GM23338 (cell line): ENCODE measurements around the gene GNG12. TPM values are rescaled to one million over a fixed set of nuclear protein-coding genes. Genes with fewer than 3 reads are reported as not detected.

Source experiments
- ATAC-seq: fragments of 200-7000 bp; cut with Tn5 transposase; 3 replicates; pipeline ENCODE4 v1.9.1; 2020
- DNase-seq: peaks from one replicate; pipeline ENCODE4 v3.0.0-alpha.2; 2015; ENCODE audit warnings: low spot score
- H2AFZ ChIP-seq: fragments of 200-600 bp; sonication (generic); 2 replicates; pipeline ENCODE4 v1.8.0; 2016; ENCODE audit warnings: antibody characterized with exemption, mild to moderate bottlenecking, moderate library complexity
- H3F3A ChIP-seq: fragments of 200-600 bp; sonication (generic); replicated peaks from 2 replicates; pipeline ENCODE4 v1.8.0; 2017; ENCODE audit warnings: antibody characterized with exemption, mixed run types, low read depth
- H3K27ac ChIP-seq: fragments of 200-600 bp; sonication (generic); 2 replicates; pipeline ENCODE4 v1.6.1; 2016; ENCODE audit warnings: low read depth
- H3K27me3 ChIP-seq: fragments of 200-600 bp; sonication (generic); 2 replicates; pipeline ENCODE4 v1.8.0; 2016; ENCODE audit warnings: mild to moderate bottlenecking, mixed run types, moderate library complexity; ENCODE audit not compliant: insufficient read depth
- H3K36me3 ChIP-seq: fragments of 200-600 bp; sonication (generic); 2 replicates; pipeline ENCODE4 v1.8.0; 2016; ENCODE audit warnings: mild to moderate bottlenecking; ENCODE audit not compliant: insufficient read depth
- H3K4me1 ChIP-seq: fragments of 200-600 bp; sonication (generic); 2 replicates; pipeline ENCODE4 v1.8.0; 2016; ENCODE audit warnings: mild to moderate bottlenecking, moderate library complexity; ENCODE audit not compliant: insufficient read depth
- H3K4me2 ChIP-seq: fragments of 200-600 bp; sonication (generic); 2 replicates; pipeline ENCODE4 v1.7.1; 2017; ENCODE audit warnings: mixed run types
- H3K4me3 ChIP-seq: fragments of 200-600 bp; sonication (generic); 2 replicates; pipeline ENCODE4 v1.6.1; 2016; ENCODE audit warnings: mixed run types
- H3K79me2 ChIP-seq: fragments of 200-600 bp; sonication (generic); replicated peaks from 2 replicates; pipeline ENCODE4 v1.8.0; 2017; ENCODE audit warnings: mild to moderate bottlenecking; ENCODE audit not compliant: insufficient read depth
- H3K9me2 ChIP-seq: fragments of 200-600 bp; sonication (generic); 2 replicates; pipeline ENCODE4 v1.8.0; 2017; ENCODE audit not compliant: insufficient read depth
- H4K20me1 ChIP-seq: fragments of 200-600 bp; sonication (generic); replicated peaks from 2 replicates; pipeline ENCODE4 v1.8.0; 2017; ENCODE audit warnings: mild to moderate bottlenecking; ENCODE audit not compliant: insufficient read depth
- H3K27ac Mint-ChIP-seq: 2 replicates; pipeline ENCODE4 v1.8.0; 2020; ENCODE audit warnings: inconsistent platforms, mild to moderate bottlenecking, moderate library complexity, mixed read lengths
- H3K27me3 Mint-ChIP-seq: 3 replicates; pipeline ENCODE4 v1.8.0; 2022; ENCODE audit warnings: low read depth, mild to moderate bottlenecking, moderate library complexity, mixed read lengths, inconsistent platforms; ENCODE audit not compliant: insufficient read depth, poor library complexity
- H3K36me3 Mint-ChIP-seq: 3 replicates; pipeline ENCODE4 v1.8.0; 2021; ENCODE audit warnings: low read depth, mild to moderate bottlenecking, inconsistent platforms, moderate library complexity, mixed read lengths
- H3K4me1 Mint-ChIP-seq: 3 replicates; pipeline ENCODE4 v1.8.0; 2020; ENCODE audit warnings: mild to moderate bottlenecking, inconsistent platforms, mixed read lengths
- H3K4me3 Mint-ChIP-seq: 3 replicates; pipeline ENCODE4 v1.8.0; 2021; ENCODE audit warnings: moderate library complexity, mild to moderate bottlenecking, inconsistent platforms, mixed read lengths
- H3K9me3 Mint-ChIP-seq: 3 replicates; pipeline ENCODE4 v1.8.0; 2020; ENCODE audit warnings: moderate library complexity, mild to moderate bottlenecking, inconsistent platforms, mixed read lengths
- CREB1 ChIP-seq: fragments of 250-450 bp; sonication (Bioruptor Pico); IDR thresholded peaks from 2 replicates; pipeline ENCODE4 v1.5.0; 2020; ENCODE audit warnings: low read depth, mild to moderate bottlenecking, moderate library complexity
- EZH2 ChIP-seq: fragments of 200-600 bp; sonication (generic); IDR thresholded peaks from one replicate; pipeline ENCODE4 v1.8.0; 2017; ENCODE audit warnings: antibody characterized with exemption, mild to moderate bottlenecking, low read depth; ENCODE audit not compliant: unreplicated experiment
- EZH2phosphoT487 ChIP-seq: fragments of 200-600 bp; sonication (generic); IDR thresholded peaks from one replicate; pipeline ENCODE4 v1.8.1; 2018; ENCODE audit warnings: antibody characterized with exemption; ENCODE audit not compliant: unreplicated experiment
- JUNB ChIP-seq: IDR thresholded peaks from one replicate; pipeline ENCODE4 v1.6.1; 2016; ENCODE audit warnings: antibody characterized with exemption; ENCODE audit not compliant: unreplicated experiment
- NANOG ChIP-seq: IDR thresholded peaks from 2 replicates; pipeline ENCODE4 v1.6.1; 2016; ENCODE audit warnings: antibody characterized with exemption, borderline replicate concordance
- POLR2AphosphoS5 ChIP-seq: IDR thresholded peaks from 2 replicates; pipeline ENCODE4 v1.6.1; 2016; ENCODE audit warnings: antibody characterized with exemption, low read depth
- STAT1 ChIP-seq: IDR thresholded peaks from one replicate; pipeline ENCODE4 v1.6.1; 2016; ENCODE audit warnings: antibody characterized with exemption; ENCODE audit not compliant: unreplicated experiment
- ZNF114 ChIP-seq: fragments of 250-450 bp; sonication (Bioruptor Pico); IDR thresholded peaks from 2 replicates; pipeline ENCODE4 v1.5.0; 2020; ENCODE audit warnings: mild to moderate bottlenecking, moderate library complexity
- ZNF331 ChIP-seq: fragments of 250-450 bp; sonication (Bioruptor Pico); IDR thresholded peaks from 2 replicates; pipeline ENCODE4 v1.5.0; 2020; ENCODE audit warnings: low read depth, mild to moderate bottlenecking, moderate library complexity
- polyA plus RNA-seq: library from polyadenylated mRNA; unstranded; fragments of >200 nt; fragmentation: Nextera tagmentation; extraction: Ambion mirVana; gene quantifications from 2 replicates; pipeline ENCODE4 v1.2.1, GENCODE V29; 2016
- total RNA-seq: library from RNA; depleted of rRNA; stranded (reverse); fragments of >200 nt; shearing (Covaris generic); gene quantifications from 2 replicates; pipeline ENCODE4 v1.2.3, GENCODE V29; 2014
- TF ChIP-seq, protein P1 (sequence below): fragments of 250-450 bp; sonication (Bioruptor Pico); IDR thresholded peaks from 2 replicates; pipeline ENCODE4 v1.5.0; 2020; ENCODE audit warnings: mild to moderate bottlenecking, moderate library complexity
- TF ChIP-seq, protein P2 (sequence below): IDR thresholded peaks from 2 replicates; pipeline ENCODE4 v1.6.1; 2016; ENCODE audit warnings: antibody characterized with exemption
- TF ChIP-seq, protein P3 (sequence below): IDR thresholded peaks from one replicate; pipeline ENCODE4 v1.6.1; 2018; ENCODE audit warnings: antibody characterized with exemption; ENCODE audit not compliant: unreplicated experiment
- TF ChIP-seq, protein P4 (sequence below), 2 experiments: fragments of 200-600 bp in 1 of 2; sonication (generic) in 1 of 2; conservative IDR thresholded peaks; 2 replicates each; pipeline versions ENCODE4 v1.5.1 to v1.6.1; 2016 to 2017; ENCODE audit warnings: antibody characterized with exemption in 2 of 2, low read depth in 2 of 2, mild to moderate bottlenecking in 2 of 2, moderate library complexity in 1 of 2

Gene GNG12
- total and polyA plus RNA-seq, 2 experiments from 2014 or later: 13.4 to 33.0 TPM

DNA sequence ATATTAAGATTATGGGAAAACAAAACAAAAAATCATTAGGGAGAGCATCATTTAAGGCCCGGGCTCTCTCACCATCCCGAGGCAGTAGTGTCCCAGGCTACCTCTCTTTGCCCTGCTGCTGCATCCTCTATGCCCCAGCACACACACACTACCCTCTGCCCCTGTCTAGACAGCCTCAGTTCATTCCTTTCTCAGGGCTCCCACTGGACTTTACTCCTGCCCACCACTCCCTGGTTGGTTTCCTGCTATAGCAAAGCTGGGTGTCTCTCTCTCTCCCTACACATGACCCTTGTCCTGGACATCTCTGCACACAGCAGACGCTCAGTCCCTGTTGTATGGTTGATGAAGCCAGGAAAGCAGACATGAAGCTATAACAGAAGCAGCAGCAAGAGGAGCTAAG, 30.7 kb downstream of the GNG12 start:
- Histone ChIP-seq H3K27me3 (no peaks in the 10 kb centered on the region), H3F3A (no peaks in the 10 kb centered on the region), H3K79me2 (peaks cover 15% of the 10 kb centered on the region), H4K20me1 (peaks cover 8% of the 10 kb centered on the region; the same call in 1 of the 2 replicates), H2AFZ (no peak overlapping the region), H3K4me2 (no peak overlapping the region), H3K9me2 (peaks cover 10% of the 10 kb centered on the region; the same call in 1 of the 2 replicates), H3K4me3 (no peak overlapping the region), H3K4me1 (peaks cover 19% of the 10 kb centered on the region), H3K36me3 (no peaks in the 10 kb centered on the region), H3K27ac (no peak overlapping the region)
- Mint-ChIP-seq H3K4me1 (peaks cover 17% of the 10 kb centered on the region), H3K27me3 (no peaks in the 10 kb centered on the region), H3K4me3 (no peak overlapping the region), H3K36me3 (peaks cover 5% of the 10 kb centered on the region), H3K27ac (no peak overlapping the region), H3K9me3 (no peaks in the 10 kb centered on the region)
- TF ChIP-seq POLR2AphosphoS5: no peak
- TF ChIP-seq, protein P1, sequence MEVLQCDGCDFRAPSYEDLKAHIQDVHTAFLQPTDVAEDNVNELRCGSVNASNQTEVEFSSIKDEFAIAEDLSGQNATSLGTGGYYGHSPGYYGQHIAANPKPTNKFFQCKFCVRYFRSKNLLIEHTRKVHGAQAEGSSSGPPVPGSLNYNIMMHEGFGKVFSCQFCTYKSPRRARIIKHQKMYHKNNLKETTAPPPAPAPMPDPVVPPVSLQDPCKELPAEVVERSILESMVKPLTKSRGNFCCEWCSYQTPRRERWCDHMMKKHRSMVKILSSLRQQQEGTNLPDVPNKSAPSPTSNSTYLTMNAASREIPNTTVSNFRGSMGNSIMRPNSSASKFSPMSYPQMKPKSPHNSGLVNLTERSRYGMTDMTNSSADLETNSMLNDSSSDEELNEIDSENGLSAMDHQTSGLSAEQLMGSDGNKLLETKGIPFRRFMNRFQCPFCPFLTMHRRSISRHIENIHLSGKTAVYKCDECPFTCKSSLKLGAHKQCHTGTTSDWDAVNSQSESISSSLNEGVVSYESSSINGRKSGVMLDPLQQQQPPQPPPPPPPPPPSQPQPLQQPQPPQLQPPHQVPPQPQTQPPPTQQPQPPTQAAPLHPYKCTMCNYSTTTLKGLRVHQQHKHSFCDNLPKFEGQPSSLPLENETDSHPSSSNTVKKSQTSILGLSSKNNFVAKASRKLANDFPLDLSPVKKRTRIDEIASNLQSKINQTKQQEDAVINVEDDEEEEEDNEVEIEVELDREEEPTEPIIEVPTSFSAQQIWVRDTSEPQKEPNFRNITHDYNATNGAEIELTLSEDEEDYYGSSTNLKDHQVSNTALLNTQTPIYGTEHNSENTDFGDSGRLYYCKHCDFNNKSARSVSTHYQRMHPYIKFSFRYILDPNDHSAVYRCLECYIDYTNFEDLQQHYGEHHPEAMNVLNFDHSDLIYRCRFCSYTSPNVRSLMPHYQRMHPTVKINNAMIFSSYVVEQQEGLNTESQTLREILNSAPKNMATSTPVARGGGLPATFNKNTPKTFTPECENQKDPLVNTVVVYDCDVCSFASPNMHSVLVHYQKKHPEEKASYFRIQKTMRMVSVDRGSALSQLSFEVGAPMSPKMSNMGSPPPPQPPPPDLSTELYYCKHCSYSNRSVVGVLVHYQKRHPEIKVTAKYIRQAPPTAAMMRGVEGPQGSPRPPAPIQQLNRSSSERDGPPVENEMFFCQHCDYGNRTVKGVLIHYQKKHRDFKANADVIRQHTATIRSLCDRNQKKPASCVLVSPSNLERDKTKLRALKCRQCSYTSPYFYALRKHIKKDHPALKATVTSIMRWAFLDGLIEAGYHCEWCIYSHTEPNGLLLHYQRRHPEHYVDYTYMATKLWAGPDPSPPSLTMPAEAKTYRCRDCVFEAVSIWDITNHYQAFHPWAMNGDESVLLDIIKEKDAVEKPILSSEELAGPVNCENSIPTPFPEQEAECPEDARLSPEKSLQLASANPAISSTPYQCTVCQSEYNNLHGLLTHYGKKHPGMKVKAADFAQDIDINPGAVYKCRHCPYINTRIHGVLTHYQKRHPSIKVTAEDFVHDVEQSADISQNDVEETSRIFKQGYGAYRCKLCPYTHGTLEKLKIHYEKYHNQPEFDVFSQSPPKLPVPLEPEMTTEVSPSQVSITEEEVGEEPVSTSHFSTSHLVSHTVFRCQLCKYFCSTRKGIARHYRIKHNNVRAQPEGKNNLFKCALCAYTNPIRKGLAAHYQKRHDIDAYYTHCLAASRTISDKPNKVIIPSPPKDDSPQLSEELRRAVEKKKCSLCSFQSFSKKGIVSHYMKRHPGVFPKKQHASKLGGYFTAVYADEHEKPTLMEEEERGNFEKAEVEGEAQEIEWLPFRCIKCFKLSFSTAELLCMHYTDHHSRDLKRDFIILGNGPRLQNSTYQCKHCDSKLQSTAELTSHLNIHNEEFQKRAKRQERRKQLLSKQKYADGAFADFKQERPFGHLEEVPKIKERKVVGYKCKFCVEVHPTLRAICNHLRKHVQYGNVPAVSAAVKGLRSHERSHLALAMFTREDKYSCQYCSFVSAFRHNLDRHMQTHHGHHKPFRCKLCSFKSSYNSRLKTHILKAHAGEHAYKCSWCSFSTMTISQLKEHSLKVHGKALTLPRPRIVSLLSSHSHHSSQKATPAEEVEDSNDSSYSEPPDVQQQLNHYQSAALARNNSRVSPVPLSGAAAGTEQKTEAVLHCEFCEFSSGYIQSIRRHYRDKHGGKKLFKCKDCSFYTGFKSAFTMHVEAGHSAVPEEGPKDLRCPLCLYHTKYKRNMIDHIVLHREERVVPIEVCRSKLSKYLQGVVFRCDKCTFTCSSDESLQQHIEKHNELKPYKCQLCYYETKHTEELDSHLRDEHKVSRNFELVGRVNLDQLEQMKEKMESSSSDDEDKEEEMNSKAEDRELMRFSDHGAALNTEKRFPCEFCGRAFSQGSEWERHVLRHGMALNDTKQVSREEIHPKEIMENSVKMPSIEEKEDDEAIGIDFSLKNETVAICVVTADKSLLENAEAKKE (CRISPR knock-in tag): no peak
- no peak for TF ChIP-seq CREB1 (CRISPR knock-in tag)
- TF ChIP-seq, protein P2, sequence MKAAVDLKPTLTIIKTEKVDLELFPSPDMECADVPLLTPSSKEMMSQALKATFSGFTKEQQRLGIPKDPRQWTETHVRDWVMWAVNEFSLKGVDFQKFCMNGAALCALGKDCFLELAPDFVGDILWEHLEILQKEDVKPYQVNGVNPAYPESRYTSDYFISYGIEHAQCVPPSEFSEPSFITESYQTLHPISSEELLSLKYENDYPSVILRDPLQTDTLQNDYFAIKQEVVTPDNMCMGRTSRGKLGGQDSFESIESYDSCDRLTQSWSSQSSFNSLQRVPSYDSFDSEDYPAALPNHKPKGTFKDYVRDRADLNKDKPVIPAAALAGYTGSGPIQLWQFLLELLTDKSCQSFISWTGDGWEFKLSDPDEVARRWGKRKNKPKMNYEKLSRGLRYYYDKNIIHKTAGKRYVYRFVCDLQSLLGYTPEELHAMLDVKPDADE: no peak
- TF ChIP-seq EZH2phosphoT487: no peak
- TF ChIP-seq EZH2: no peak
- TF ChIP-seq, protein P3, sequence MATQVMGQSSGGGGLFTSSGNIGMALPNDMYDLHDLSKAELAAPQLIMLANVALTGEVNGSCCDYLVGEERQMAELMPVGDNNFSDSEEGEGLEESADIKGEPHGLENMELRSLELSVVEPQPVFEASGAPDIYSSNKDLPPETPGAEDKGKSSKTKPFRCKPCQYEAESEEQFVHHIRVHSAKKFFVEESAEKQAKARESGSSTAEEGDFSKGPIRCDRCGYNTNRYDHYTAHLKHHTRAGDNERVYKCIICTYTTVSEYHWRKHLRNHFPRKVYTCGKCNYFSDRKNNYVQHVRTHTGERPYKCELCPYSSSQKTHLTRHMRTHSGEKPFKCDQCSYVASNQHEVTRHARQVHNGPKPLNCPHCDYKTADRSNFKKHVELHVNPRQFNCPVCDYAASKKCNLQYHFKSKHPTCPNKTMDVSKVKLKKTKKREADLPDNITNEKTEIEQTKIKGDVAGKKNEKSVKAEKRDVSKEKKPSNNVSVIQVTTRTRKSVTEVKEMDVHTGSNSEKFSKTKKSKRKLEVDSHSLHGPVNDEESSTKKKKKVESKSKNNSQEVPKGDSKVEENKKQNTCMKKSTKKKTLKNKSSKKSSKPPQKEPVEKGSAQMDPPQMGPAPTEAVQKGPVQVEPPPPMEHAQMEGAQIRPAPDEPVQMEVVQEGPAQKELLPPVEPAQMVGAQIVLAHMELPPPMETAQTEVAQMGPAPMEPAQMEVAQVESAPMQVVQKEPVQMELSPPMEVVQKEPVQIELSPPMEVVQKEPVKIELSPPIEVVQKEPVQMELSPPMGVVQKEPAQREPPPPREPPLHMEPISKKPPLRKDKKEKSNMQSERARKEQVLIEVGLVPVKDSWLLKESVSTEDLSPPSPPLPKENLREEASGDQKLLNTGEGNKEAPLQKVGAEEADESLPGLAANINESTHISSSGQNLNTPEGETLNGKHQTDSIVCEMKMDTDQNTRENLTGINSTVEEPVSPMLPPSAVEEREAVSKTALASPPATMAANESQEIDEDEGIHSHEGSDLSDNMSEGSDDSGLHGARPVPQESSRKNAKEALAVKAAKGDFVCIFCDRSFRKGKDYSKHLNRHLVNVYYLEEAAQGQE: no peak
- TF ChIP-seq, protein P4, sequence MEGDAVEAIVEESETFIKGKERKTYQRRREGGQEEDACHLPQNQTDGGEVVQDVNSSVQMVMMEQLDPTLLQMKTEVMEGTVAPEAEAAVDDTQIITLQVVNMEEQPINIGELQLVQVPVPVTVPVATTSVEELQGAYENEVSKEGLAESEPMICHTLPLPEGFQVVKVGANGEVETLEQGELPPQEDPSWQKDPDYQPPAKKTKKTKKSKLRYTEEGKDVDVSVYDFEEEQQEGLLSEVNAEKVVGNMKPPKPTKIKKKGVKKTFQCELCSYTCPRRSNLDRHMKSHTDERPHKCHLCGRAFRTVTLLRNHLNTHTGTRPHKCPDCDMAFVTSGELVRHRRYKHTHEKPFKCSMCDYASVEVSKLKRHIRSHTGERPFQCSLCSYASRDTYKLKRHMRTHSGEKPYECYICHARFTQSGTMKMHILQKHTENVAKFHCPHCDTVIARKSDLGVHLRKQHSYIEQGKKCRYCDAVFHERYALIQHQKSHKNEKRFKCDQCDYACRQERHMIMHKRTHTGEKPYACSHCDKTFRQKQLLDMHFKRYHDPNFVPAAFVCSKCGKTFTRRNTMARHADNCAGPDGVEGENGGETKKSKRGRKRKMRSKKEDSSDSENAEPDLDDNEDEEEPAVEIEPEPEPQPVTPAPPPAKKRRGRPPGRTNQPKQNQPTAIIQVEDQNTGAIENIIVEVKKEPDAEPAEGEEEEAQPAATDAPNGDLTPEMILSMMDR (conservative IDR thresholded peaks at IDR 0.05; ENCODE audit: low read depth in 2 of 2): no peak
- TF ChIP-seq JUNB: no peak
- no peak for TF ChIP-seq STAT1
- TF ChIP-seq ZNF114 (CRISPR knock-in tag): no peak
- no peak for TF ChIP-seq NANOG
- TF ChIP-seq ZNF331: no peak
- ATAC-seq (no peak), DNase-seq (no peak)
